Aorta (tissue), 5 donors: Measurements from ENCODE around the gene PCNX3. TPM values are rescaled to one million over a fixed set of nuclear protein-coding genes. Genes with fewer than 3 reads are reported as not detected.

Source experiments
- ATAC-seq: fragments of 200-7000 bp; cut with Tn5 transposase; one replicate; pipeline ENCODE4 v1.9.1; 2022; ENCODE audit warnings: moderate library complexity; ENCODE audit not compliant: low FRiP score
- DNase-seq, 2 donors: peaks; one replicate each; pipeline ENCODE4 v3.0.0-alpha.2; 2020
- H3K27ac ChIP-seq, 2 donors: one replicate each; pipeline ENCODE4 v1.5.1; 2013; ENCODE audit warnings: low read length in 2 of 2, mild to moderate bottlenecking in 2 of 2, moderate library complexity in 2 of 2, control low read depth in 1 of 2, inconsistent platforms in 1 of 2, low read depth in 1 of 2
- H3K27me3 ChIP-seq, 2 donors: one replicate each; pipeline ENCODE4 v1.6.1; 2013; ENCODE audit warnings: control low read depth in 1 of 2, low read length in 1 of 2, mild to moderate bottlenecking in 1 of 2, moderate library complexity in 1 of 2; ENCODE audit not compliant: insufficient read depth in 2 of 2, control insufficient read depth in 1 of 2
- H3K36me3 ChIP-seq, 2 donors: one replicate each; pipeline ENCODE4 v1.6.1; 2013; ENCODE audit warnings: control low read depth in 1 of 2, low read length in 1 of 2, mild to moderate bottlenecking in 1 of 2; ENCODE audit not compliant: insufficient read depth in 2 of 2, control insufficient read depth in 1 of 2
- H3K4me1 ChIP-seq, 2 donors: one replicate each; pipeline ENCODE4 v1.6.1; 2013; ENCODE audit warnings: low read length in 2 of 2, control low read depth in 1 of 2, mild to moderate bottlenecking in 1 of 2, moderate library complexity in 1 of 2; ENCODE audit not compliant: insufficient read depth in 2 of 2, control insufficient read depth in 1 of 2
- H3K4me3 ChIP-seq, 2 donors: one replicate each; pipeline ENCODE4 v1.5.1; 2013; ENCODE audit warnings: low read length in 2 of 2, control low read depth in 1 of 2, mild to moderate bottlenecking in 1 of 2
- H3K9me3 ChIP-seq: one replicate; pipeline ENCODE4 v1.6.1; 2013; ENCODE audit warnings: mild to moderate bottlenecking, low read length; ENCODE audit not compliant: control insufficient read depth
- WGBS, 2 donors: extraction: QIAGEN DNeasy Blood & Tissue Kit; methylation state at CpG; one replicate each; pipeline ENCODE4 v1.1.7; 2013; 5-methylcytosine and 5-hydroxymethylcytosine counted together
- intact Hi-C, 2 donors: fragments of 100-400 bp; cut with DNase I; formaldehyde crosslinking; loops; one replicate each; pipeline versions ENCODE4 v1.14.2 to v1.15.0; 2022
- polyA plus RNA-seq, 2 donors: library from polyadenylated mRNA; stranded (reverse); fragments of 200-250 nt; gene quantifications; one replicate each; pipeline ENCODE4 v1.2.3, GENCODE V29; 2013
- total RNA-seq, 2 donors: library from RNA; stranded (reverse); fragmentation: NEBNext Ultra II Directional; extraction: Animal tissue kit (Norgen Biotek cat#: 25700); gene quantifications; one replicate each; pipeline ENCODE4 v1.2.1, GENCODE V29; 2021
- donor health status: healthy with polysubstance abuse.
- donor health status: Bipolar disorder and iron deficiency.
- donor health status: DM: no; HTN: no; CAD: no.
- donor health status: DM: no; HTN: no; CAD: no.
- donor health status: DM: yes; HTN: yes; CAD: no.

The PCNX3 gene
- total and polyA plus RNA-seq, 4 donors: 3.9 to 50.0 (median 26.8) TPM

- H3K4me1 ChIP-seq: no peaks in the 10 kb centered on the region
Measured at GRCh38 chr11:65578667-65579066, 36.9 kb upstream of the PCNX3 start.

GRCh38 chr11:65579291-65579690, 36.3 kb upstream of the PCNX3 start:
- no peak for DNase-seq
- no peaks in the 10 kb centered on the region for H3K27me3 ChIP-seq
- H3K36me3 ChIP-seq: peaks cover 5 to 10% of the 10 kb centered on the region in 2 donors
- H3K4me1 ChIP-seq: no peaks in the 10 kb centered on the region
- intact Hi-C loops: loop anchor here in 1 of 2 donors (5.0 kb wide), 1 partner anchor 157 kb away; the partner anchor contains the start of gene NEAT1
- H3K27ac ChIP-seq: no peak overlapping the region
- no peak overlapping the region for H3K4me3 ChIP-seq
- 81 to 89% methylated on average over 3 to 4 of the region's 4 CpGs for WGBS, 2 donors
- no peaks in the 10 kb centered on the region for H3K9me3 ChIP-seq
- ATAC-seq: no peak

More at GRCh38 chr11:65578667-65579066, 36.9 kb upstream of the PCNX3 start:
- H3K27ac ChIP-seq: no peak overlapping the region
- H3K27me3 ChIP-seq: no peaks in the 10 kb centered on the region
- WGBS, 2 donors: 65 to 74% methylated on average over 3 of the region's 3 CpGs
- H3K36me3 ChIP-seq: peaks cover 5 to 8% of the 10 kb centered on the region in 2 donors
- intact Hi-C loops: loop anchor here in 1 of 2 donors (5.0 kb wide), 1 partner anchor 156 kb away; the partner anchor contains the start of gene NEAT1
- no peak for ATAC-seq
- H3K9me3 ChIP-seq: no peaks in the 10 kb centered on the region
- DNase-seq: no peak
- H3K4me3 ChIP-seq: no peak overlapping the region

GRCh38 chr11:65580031-65580692, 35.4 kb upstream of the PCNX3 start:
- no peaks in the 10 kb centered on the region for H3K4me1 ChIP-seq
- intact Hi-C loops: no loop called here
- no peaks in the 10 kb centered on the region for H3K27me3 ChIP-seq
- peaks cover 5 to 10% of the 10 kb centered on the region in 2 donors for H3K36me3 ChIP-seq
- no peak overlapping the region for H3K4me3 ChIP-seq
- no peaks in the 10 kb centered on the region for H3K9me3 ChIP-seq
- DNase-seq (no peak), ATAC-seq (no peak)
- H3K27ac ChIP-seq: no peak overlapping the region
- 84 to 85% methylated on average over 18 to 19 of the region's 19 CpGs for WGBS, 2 donors

- Histone ChIP-seq H3K9me3 (no peaks in the 10 kb centered on the region), H3K4me1 (no peaks in the 10 kb centered on the region), H3K4me3 (no peak overlapping the region), H3K27me3 (no peaks in the 10 kb centered on the region), H3K27ac (no peak overlapping the region), H3K36me3 (peaks cover 5 to 10% of the 10 kb centered on the region in 2 donors)
- WGBS, 2 donors: 88% methylated on average over 6 to 8 of the region's 8 CpGs
- ATAC-seq (no peak), DNase-seq (no peak)
- intact Hi-C loops: no loop called here
Measured at GRCh38 chr11:65580756-65581155, 34.8 kb upstream of the PCNX3 start.

- H3K9me3 ChIP-seq: no peaks in the 10 kb centered on the region
- DNase-seq (no peak), ATAC-seq (no peak)
- intact Hi-C loops: no loop called here
- H3K4me1 ChIP-seq: no peaks in the 10 kb centered on the region
- 76 to 84% methylated on average over 3 of the region's 3 CpGs for WGBS, 2 donors
- peaks cover 5 to 10% of the 10 kb centered on the region in 2 donors for H3K36me3 ChIP-seq
- no peak overlapping the region for H3K27ac ChIP-seq
- no peaks in the 10 kb centered on the region for H3K27me3 ChIP-seq
- H3K4me3 ChIP-seq: no peak overlapping the region
Measured at GRCh38 chr11:65581928-65582327, 33.6 kb upstream of the PCNX3 start.

- intact Hi-C loops: no loop called here
- Histone ChIP-seq H3K4me1 (peaks cover 0 to 2% of the 10 kb centered on the region in 2 donors), H3K27me3 (no peaks in the 10 kb centered on the region), H3K4me3 (no peak overlapping the region), H3K27ac (no peak overlapping the region), H3K36me3 (peaks cover 5 to 10% of the 10 kb centered on the region in 2 donors), H3K9me3 (no peaks in the 10 kb centered on the region)
- ATAC-seq (no peak), DNase-seq (peak in 1 of 2 donors; percentile 78)
- WGBS, 2 donors: 87% methylated on average over 10 of the region's 10 CpGs
Measured at GRCh38 chr11:65583589-65583988, 32.0 kb upstream of the PCNX3 start.

GRCh38 chr11:65584106-65584505, 31.5 kb upstream of the PCNX3 start:
- DNase-seq (no peak), ATAC-seq (no peak)
- peaks cover 0 to 2% of the 10 kb centered on the region in 2 donors for H3K4me1 ChIP-seq
- WGBS, 2 donors: 76 to 79% methylated on average over 8 of the region's 8 CpGs
- no peaks in the 10 kb centered on the region for H3K9me3 ChIP-seq
- H3K27ac ChIP-seq: no peak overlapping the region
- intact Hi-C loops: no loop called here
- H3K4me3 ChIP-seq: no peak overlapping the region
- H3K27me3 ChIP-seq: no peaks in the 10 kb centered on the region
- peaks cover 5 to 10% of the 10 kb centered on the region in 2 donors for H3K36me3 ChIP-seq

GRCh38 chr11:65584723-65585171, 30.8 kb upstream of the PCNX3 start:
- ATAC-seq: no peak
- WGBS, 2 donors: 75 to 77% methylated on average over 44 to 46 of the region's 46 CpGs
- intact Hi-C loops: no loop called here
- Histone ChIP-seq H3K4me1 (peaks cover 0 to 2% of the 10 kb centered on the region in 2 donors), H3K36me3 (peaks cover 5 to 10% of the 10 kb centered on the region in 2 donors), H3K4me3 (no peak overlapping the region), H3K27ac (no peak overlapping the region), H3K27me3 (no peaks in the 10 kb centered on the region), H3K9me3 (no peaks in the 10 kb centered on the region)
- DNase-seq: no peak
